Glutamatergic neuron (in vitro differentiated cells): ENCODE measurements around the gene G0S2. TPM values are rescaled to one million over a fixed set of nuclear protein-coding genes. Genes with fewer than 3 reads are reported as not detected.

Experiments
- DNase-seq: peaks from one replicate; pipeline ENCODE4 v3.0.0; 2022
- H3K27ac Mint-ChIP-seq: one replicate; pipeline ENCODE4 v1.8.0; 2020; ENCODE audit warnings: mild to moderate bottlenecking, mixed read lengths, inconsistent platforms; ENCODE audit not compliant: unreplicated experiment
- H3K27me3 Mint-ChIP-seq: one replicate; pipeline ENCODE4 v1.8.0; 2020; ENCODE audit warnings: mild to moderate bottlenecking, moderate library complexity, mixed read lengths, inconsistent platforms; ENCODE audit not compliant: unreplicated experiment
- H3K36me3 Mint-ChIP-seq: one replicate; pipeline ENCODE4 v1.8.0; 2020; ENCODE audit warnings: mild to moderate bottlenecking, mixed read lengths, inconsistent platforms; ENCODE audit not compliant: unreplicated experiment
- H3K4me1 Mint-ChIP-seq: one replicate; pipeline ENCODE4 v1.8.0; 2020; ENCODE audit warnings: mild to moderate bottlenecking, low read depth, mixed read lengths, inconsistent platforms; ENCODE audit not compliant: unreplicated experiment
- H3K4me3 Mint-ChIP-seq: one replicate; pipeline ENCODE4 v1.8.0; 2020; ENCODE audit warnings: mild to moderate bottlenecking, mixed read lengths, inconsistent platforms; ENCODE audit not compliant: unreplicated experiment
- H3K9me3 Mint-ChIP-seq: one replicate; pipeline ENCODE4 v1.8.0; 2020; ENCODE audit warnings: mild to moderate bottlenecking, moderate library complexity, mixed read lengths, inconsistent platforms; ENCODE audit not compliant: unreplicated experiment
- CTCF ChIP-seq: fragments of 200-600 bp; sonication (generic); IDR thresholded peaks from one replicate; pipeline ENCODE4 v1.5.0; 2021; ENCODE audit not compliant: partially characterized antibody, unreplicated experiment
- total RNA-seq: library from RNA; stranded (reverse); fragmentation: NEBNext Ultra II Directional; extraction: Animal tissue kit (Norgen Biotek cat#: 25700); gene quantifications from one replicate; pipeline ENCODE4 v1.2.1, GENCODE V29; 2021; ENCODE audit not compliant: unreplicated experiment

G0S2 gene
- total RNA-seq, 1 donor from 2014 or later, result 2.5 TPM

DNA sequence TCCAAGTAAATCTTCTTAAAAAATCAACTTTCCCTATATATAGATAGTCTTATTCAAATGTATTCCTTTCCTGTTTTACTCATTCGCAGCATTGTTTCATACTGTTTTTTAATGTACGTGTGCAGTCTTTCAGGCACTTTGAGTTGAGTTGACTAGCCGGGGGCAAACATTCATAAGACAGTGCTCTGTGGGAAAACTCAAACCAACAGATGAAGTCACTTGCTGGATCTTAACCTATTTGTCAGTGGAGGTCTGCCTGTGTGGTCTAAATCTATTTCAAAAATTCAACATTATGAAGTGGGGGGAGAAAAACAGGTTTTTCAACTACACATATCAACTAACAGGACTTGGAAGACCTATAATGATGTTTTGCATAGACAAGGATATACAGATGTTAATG, 35.6 kb downstream of the G0S2 start:
- TF ChIP-seq CTCF, result no peak
- H3K4me3 Mint-ChIP-seq, result no peak overlapping the region
- DNase-seq, result no peak
- no peaks in the 10 kb centered on the region for H3K36me3 Mint-ChIP-seq
- no peak overlapping the region for H3K27ac Mint-ChIP-seq
- no peaks in the 10 kb centered on the region for H3K4me1 Mint-ChIP-seq
- no peaks in the 10 kb centered on the region for H3K27me3 Mint-ChIP-seq
- no peaks in the 10 kb centered on the region for H3K9me3 Mint-ChIP-seq

- no peak overlapping the region for H3K27ac Mint-ChIP-seq
- H3K27me3 Mint-ChIP-seq, result no peaks in the 10 kb centered on the region
- no peak overlapping the region for H3K4me3 Mint-ChIP-seq
- no peak for DNase-seq
- no peaks in the 10 kb centered on the region for H3K36me3 Mint-ChIP-seq
- no peak for TF ChIP-seq CTCF
- H3K4me1 Mint-ChIP-seq, result no peaks in the 10 kb centered on the region
- no peaks in the 10 kb centered on the region for H3K9me3 Mint-ChIP-seq
These were observed 39.1 kb downstream of the G0S2 start for GRCh38 chr1:209714338-209714737.

DNA sequence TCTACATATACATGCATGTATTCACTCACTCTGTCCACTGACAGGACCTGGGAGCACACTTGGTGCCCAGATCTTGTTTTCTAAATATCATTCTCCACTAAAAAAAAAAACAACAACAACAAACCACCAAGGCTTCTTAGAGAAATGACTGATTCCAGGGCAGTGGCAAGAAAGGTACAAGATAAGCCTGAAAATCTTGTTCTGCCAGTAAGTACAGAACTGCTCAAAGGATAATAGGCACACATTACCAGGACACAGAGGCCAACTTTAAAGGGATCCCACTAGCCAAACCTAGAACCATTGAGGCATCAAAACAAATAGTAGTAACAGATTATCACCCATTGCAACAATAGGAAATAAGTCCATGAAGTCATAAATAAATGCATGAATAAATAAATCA, 40.1 kb downstream of the G0S2 start:
- Mint-ChIP-seq H3K27ac (no peak overlapping the region), H3K9me3 (no peaks in the 10 kb centered on the region), H3K4me1 (no peaks in the 10 kb centered on the region), H3K27me3 (no peaks in the 10 kb centered on the region), H3K4me3 (no peak overlapping the region), H3K36me3 (no peaks in the 10 kb centered on the region)
- TF ChIP-seq CTCF, result no peak
- no peak for DNase-seq

GRCh38 chr1:209717818-209718217, 42.6 kb downstream of the G0S2 start:
- TF ChIP-seq CTCF, result no peak
- Mint-ChIP-seq H3K27ac (no peak overlapping the region), H3K4me1 (no peaks in the 10 kb centered on the region), H3K9me3 (no peaks in the 10 kb centered on the region), H3K36me3 (no peaks in the 10 kb centered on the region), H3K4me3 (no peak overlapping the region), H3K27me3 (no peaks in the 10 kb centered on the region)
- no peak for DNase-seq

DNA sequence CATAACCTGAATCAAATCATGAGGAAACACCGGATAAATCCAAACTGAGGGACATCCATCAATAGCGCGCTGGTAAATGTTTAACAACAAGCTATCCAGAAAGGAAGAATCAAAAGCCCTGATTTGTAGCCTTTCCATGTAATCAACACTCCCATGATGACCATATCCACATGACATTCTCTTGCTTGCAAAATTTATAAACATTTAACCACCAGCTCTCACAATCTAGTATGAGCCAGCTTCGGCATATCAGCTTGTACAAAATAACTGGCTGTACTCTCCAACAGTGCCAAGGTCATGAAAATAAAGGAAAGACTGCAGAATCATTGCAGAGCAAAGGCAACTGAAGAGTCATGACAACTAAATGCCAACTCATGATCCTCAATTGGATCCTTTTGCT, 45.1 kb downstream of the G0S2 start:
- H3K27me3 Mint-ChIP-seq, result no peaks in the 10 kb centered on the region
- no peaks in the 10 kb centered on the region for H3K36me3 Mint-ChIP-seq
- H3K4me1 Mint-ChIP-seq, result no peaks in the 10 kb centered on the region
- H3K4me3 Mint-ChIP-seq, result no peak overlapping the region
- H3K27ac Mint-ChIP-seq, result no peak overlapping the region
- no peaks in the 10 kb centered on the region for H3K9me3 Mint-ChIP-seq
- TF ChIP-seq CTCF, result no peak
- no peak for DNase-seq
